Liver (tissue), 9 donors: ENCODE measurements around the gene PATJ. TPM values are rescaled to one million over a fixed set of nuclear protein-coding genes. Genes with fewer than 3 reads are reported as not detected.

Experiments
- DNase-seq: peaks from one replicate; pipeline ENCODE4 v3.0.0-alpha.2; 2017; ENCODE audit warnings: low spot score
- H3K27ac ChIP-seq, 2 donors: one replicate each; pipeline ENCODE4 v1.7.0; 2013; ENCODE audit warnings: inconsistent platforms in 2 of 2, low read length in 2 of 2, control low read depth in 1 of 2, low read depth in 1 of 2, mild to moderate bottlenecking in 1 of 2
- H3K27me3 ChIP-seq, 4 donors: one replicate each; pipeline versions ENCODE4 v1.6.1 to v1.7.0; 2013; ENCODE audit warnings: low read length in 3 of 4, inconsistent platforms in 1 of 4, mild to moderate bottlenecking in 1 of 4, moderate library complexity in 1 of 4; ENCODE audit not compliant: control insufficient read depth in 4 of 4, insufficient read depth in 4 of 4
- H3K36me3 ChIP-seq, 4 donors: one replicate each; pipeline versions ENCODE4 v1.6.1 to v1.7.0; 2013; ENCODE audit warnings: low read length in 3 of 4, mild to moderate bottlenecking in 3 of 4, low read depth in 1 of 4, moderate library complexity in 1 of 4; ENCODE audit not compliant: control insufficient read depth in 4 of 4, insufficient read depth in 3 of 4
- H3K4me1 ChIP-seq, 4 donors: one replicate each; pipeline versions ENCODE4 v1.6.1 to v1.7.0; 2013; ENCODE audit warnings: low read length in 3 of 4, mild to moderate bottlenecking in 3 of 4, moderate library complexity in 1 of 4; ENCODE audit not compliant: control insufficient read depth in 4 of 4, insufficient read depth in 4 of 4
- H3K4me3 ChIP-seq, 3 donors: one replicate each; pipeline versions ENCODE4 v1.6.1 to v1.7.0; 2013; ENCODE audit warnings: low read length in 3 of 3, control low read depth in 1 of 3, low read depth in 1 of 3, mild to moderate bottlenecking in 1 of 3
- H3K9ac ChIP-seq, 2 donors: one replicate each; pipeline ENCODE4 v1.7.0; 2013; ENCODE audit warnings: low read length in 2 of 2, mild to moderate bottlenecking in 2 of 2, moderate library complexity in 2 of 2, control low read depth in 1 of 2, low read depth in 1 of 2
- H3K9me3 ChIP-seq, 4 donors: one replicate each; pipeline versions ENCODE4 v1.6.1 to v1.7.0; 2013; ENCODE audit warnings: low read length in 3 of 4; ENCODE audit not compliant: control insufficient read depth in 4 of 4
- ATF3 ChIP-seq: IDR thresholded peaks from 2 replicates; pipeline ENCODE4 v1.6.1; 2016; ENCODE audit warnings: antibody characterized with exemption
- FOXA1 ChIP-seq: IDR thresholded peaks from 2 replicates; pipeline ENCODE4 v1.6.1; 2016; ENCODE audit warnings: antibody characterized with exemption
- FOXA2 ChIP-seq: IDR thresholded peaks from 2 replicates; pipeline ENCODE4 v1.6.1; 2016; ENCODE audit warnings: antibody characterized with exemption
- GABPA ChIP-seq, 2 donors: IDR thresholded peaks in 1 of 2; conservative IDR thresholded peaks in 1 of 2; 2 replicates each; pipeline ENCODE4 v1.6.1; 2016; ENCODE audit warnings: antibody characterized with exemption in 2 of 2, mild to moderate bottlenecking in 1 of 2, moderate library complexity in 1 of 2
- HNF4A ChIP-seq, 2 donors: conservative IDR thresholded peaks; 2 replicates each; pipeline ENCODE4 v1.6.1; 2016; ENCODE audit warnings: antibody characterized with exemption in 2 of 2, mild to moderate bottlenecking in 2 of 2
- HNF4G ChIP-seq: IDR thresholded peaks from 2 replicates; pipeline ENCODE4 v1.6.1; 2016; ENCODE audit warnings: antibody characterized with exemption
- JUND ChIP-seq, 2 donors: IDR thresholded peaks; 2 replicates each; pipeline ENCODE4 v1.6.1; 2016; ENCODE audit warnings: antibody characterized with exemption in 2 of 2
- MAX ChIP-seq: IDR thresholded peaks from 2 replicates; pipeline ENCODE4 v1.6.1; 2016; ENCODE audit warnings: antibody characterized with exemption
- NR2F2 ChIP-seq: IDR thresholded peaks from 2 replicates; pipeline ENCODE4 v1.6.1; 2016; ENCODE audit warnings: antibody characterized with exemption
- RAD21 ChIP-seq, 2 donors: IDR thresholded peaks; 2 replicates each; pipeline ENCODE4 v1.6.1; 2016; ENCODE audit warnings: antibody characterized with exemption in 2 of 2, mild to moderate bottlenecking in 2 of 2
- RXRA ChIP-seq, 2 donors: IDR thresholded peaks; 2 replicates each; pipeline ENCODE4 v1.6.1; 2017 to 2018; ENCODE audit warnings: antibody characterized with exemption in 2 of 2, mild to moderate bottlenecking in 1 of 2
- SP1 ChIP-seq: IDR thresholded peaks from 2 replicates; pipeline ENCODE4 v1.6.1; 2018; ENCODE audit warnings: antibody characterized with exemption, mild to moderate bottlenecking
- TAF1 ChIP-seq: conservative IDR thresholded peaks from 2 replicates; pipeline ENCODE4 v1.6.1; 2016; ENCODE audit warnings: antibody characterized with exemption, mild to moderate bottlenecking
- WGBS: extraction: QIAGEN DNeasy Blood & Tissue Kit; methylation state at CpG from one replicate; pipeline ENCODE4 v1.1.7; 2013; 5-methylcytosine and 5-hydroxymethylcytosine counted together
- polyA plus RNA-seq, 2 donors: library from polyadenylated mRNA; stranded (reverse) in 1 of 2; unstranded in 1 of 2; fragments of 200-250 nt in 1 of 2; fragments of >200 nt in 1 of 2; fragmentation: Nextera tagmentation in 1 of 2; extraction: Ambion mirVana in 1 of 2; gene quantifications; one replicate each; pipeline versions ENCODE4 v1.2.1 to v1.2.3, GENCODE V29; 2013 to 2015
- total RNA-seq, 2 donors: library from RNA; depleted of rRNA; stranded (reverse); fragments of >200 nt; gene quantifications; one replicate each; pipeline ENCODE4 v1.2.3, GENCODE V29; 2014
- TF ChIP-seq, protein P1 (sequence below): fragments of 150-350 bp; IDR thresholded peaks from 2 replicates; pipeline ENCODE4 v1.5.1; 2017; ENCODE audit warnings: improper control_type of control experiment, low read depth, low read length; ENCODE audit not compliant: missing input control
- TF ChIP-seq, protein P2 (sequence below): IDR thresholded peaks from 2 replicates; pipeline ENCODE4 v1.6.1; 2016; ENCODE audit warnings: antibody characterized with exemption
- TF ChIP-seq, protein P3 (sequence below): IDR thresholded peaks from 2 replicates; pipeline ENCODE4 v1.6.1; 2016; ENCODE audit warnings: antibody characterized with exemption, mild to moderate bottlenecking
- donor health status: healthy.
- donor health status: healthy.
- donor health status: healthy.
- donor health status: healthy.
- donor health status: healthy.

PATJ gene
- total and polyA plus RNA-seq, 4 donors, result 5.7 to 29.8 (median 9.0) TPM

DNA sequence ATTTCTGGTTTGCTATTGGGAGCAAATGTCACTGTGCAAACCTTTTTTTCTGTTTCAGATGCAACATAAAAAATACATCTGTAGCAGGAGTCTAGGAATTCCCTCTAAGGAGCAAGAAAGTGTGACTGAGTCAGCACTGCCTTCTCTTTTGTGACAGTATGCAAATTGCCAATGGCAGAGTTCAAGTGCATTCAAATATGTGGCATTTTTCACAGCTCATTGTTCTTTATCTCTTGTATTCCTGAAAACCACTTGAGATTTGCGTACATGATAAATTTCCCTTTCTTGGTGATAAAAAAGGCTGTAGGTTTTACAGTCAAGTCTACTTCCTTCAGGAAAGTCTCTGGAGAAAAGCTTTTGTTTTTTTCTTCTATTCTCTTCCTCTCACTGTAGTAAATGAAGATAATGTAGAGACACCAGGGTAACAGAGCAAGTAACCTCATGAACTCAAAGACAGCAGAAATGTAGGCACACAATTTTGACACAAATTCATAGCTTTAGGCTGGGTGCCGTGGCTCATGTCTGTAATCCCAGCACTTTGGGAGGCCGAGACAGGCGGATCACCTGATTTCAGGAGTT lies 322.6 kb downstream of the PATJ start (continued):
- TF ChIP-seq, protein P1, sequence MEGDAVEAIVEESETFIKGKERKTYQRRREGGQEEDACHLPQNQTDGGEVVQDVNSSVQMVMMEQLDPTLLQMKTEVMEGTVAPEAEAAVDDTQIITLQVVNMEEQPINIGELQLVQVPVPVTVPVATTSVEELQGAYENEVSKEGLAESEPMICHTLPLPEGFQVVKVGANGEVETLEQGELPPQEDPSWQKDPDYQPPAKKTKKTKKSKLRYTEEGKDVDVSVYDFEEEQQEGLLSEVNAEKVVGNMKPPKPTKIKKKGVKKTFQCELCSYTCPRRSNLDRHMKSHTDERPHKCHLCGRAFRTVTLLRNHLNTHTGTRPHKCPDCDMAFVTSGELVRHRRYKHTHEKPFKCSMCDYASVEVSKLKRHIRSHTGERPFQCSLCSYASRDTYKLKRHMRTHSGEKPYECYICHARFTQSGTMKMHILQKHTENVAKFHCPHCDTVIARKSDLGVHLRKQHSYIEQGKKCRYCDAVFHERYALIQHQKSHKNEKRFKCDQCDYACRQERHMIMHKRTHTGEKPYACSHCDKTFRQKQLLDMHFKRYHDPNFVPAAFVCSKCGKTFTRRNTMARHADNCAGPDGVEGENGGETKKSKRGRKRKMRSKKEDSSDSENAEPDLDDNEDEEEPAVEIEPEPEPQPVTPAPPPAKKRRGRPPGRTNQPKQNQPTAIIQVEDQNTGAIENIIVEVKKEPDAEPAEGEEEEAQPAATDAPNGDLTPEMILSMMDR, result no peak

DNA sequence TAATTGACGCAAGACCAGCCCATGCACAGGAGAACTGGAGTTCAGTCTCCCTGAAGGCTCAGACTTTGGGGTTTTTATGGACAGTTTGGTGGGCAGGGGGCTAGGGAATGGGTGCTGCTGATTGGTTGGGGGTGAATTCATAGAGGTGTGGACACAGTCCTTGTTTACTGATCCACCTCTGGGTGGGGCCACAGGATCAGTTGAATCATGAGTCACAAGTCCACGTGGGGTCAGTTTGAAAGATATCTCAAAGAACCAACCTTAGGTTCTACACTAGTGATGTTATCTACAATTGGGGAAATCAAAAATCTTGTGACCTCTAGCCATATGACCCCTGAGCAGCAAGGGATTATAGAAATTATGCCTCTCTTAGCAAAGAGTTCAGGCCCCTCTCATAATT lies 324.4 kb downstream of the PATJ start:
- DNase-seq, result no peak
- H3K9me3 ChIP-seq, result peaks cover 0 to 2% (median 0%) of the 10 kb centered on the region in 4 donors
- no peaks in the 10 kb centered on the region for H3K36me3 ChIP-seq
- no peaks in the 10 kb centered on the region for H3K4me1 ChIP-seq
- no peak overlapping the region for H3K9ac ChIP-seq
- no peak overlapping the region for H3K4me3 ChIP-seq
- TF ChIP-seq FOXA2 (no peak), SP1 (no peak), NR2F2 (no peak), HNF4A (conservative IDR thresholded peaks at IDR 0.05) (no peak), HNF4G (no peak), JUND (IDR thresholded peaks at IDR 0.05) (no peak), MAX (no peak), RXRA (IDR thresholded peaks at IDR 0.05) (no peak), ATF3 (no peak), FOXA1 (no peak), TAF1 (no peak), GABPA (IDR thresholded peaks at IDR 0.05 in 1 of 2, conservative IDR thresholded peaks at IDR 0.05 in 1 of 2) (no peak), RAD21 (IDR thresholded peaks at IDR 0.05) (no peak)
- TF ChIP-seq, protein P2, sequence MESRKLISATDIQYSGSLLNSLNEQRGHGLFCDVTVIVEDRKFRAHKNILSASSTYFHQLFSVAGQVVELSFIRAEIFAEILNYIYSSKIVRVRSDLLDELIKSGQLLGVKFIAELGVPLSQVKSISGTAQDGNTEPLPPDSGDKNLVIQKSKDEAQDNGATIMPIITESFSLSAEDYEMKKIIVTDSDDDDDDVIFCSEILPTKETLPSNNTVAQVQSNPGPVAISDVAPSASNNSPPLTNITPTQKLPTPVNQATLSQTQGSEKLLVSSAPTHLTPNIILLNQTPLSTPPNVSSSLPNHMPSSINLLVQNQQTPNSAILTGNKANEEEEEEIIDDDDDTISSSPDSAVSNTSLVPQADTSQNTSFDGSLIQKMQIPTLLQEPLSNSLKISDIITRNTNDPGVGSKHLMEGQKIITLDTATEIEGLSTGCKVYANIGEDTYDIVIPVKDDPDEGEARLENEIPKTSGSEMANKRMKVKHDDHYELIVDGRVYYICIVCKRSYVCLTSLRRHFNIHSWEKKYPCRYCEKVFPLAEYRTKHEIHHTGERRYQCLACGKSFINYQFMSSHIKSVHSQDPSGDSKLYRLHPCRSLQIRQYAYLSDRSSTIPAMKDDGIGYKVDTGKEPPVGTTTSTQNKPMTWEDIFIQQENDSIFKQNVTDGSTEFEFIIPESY, result no peak
- TF ChIP-seq, protein P3, sequence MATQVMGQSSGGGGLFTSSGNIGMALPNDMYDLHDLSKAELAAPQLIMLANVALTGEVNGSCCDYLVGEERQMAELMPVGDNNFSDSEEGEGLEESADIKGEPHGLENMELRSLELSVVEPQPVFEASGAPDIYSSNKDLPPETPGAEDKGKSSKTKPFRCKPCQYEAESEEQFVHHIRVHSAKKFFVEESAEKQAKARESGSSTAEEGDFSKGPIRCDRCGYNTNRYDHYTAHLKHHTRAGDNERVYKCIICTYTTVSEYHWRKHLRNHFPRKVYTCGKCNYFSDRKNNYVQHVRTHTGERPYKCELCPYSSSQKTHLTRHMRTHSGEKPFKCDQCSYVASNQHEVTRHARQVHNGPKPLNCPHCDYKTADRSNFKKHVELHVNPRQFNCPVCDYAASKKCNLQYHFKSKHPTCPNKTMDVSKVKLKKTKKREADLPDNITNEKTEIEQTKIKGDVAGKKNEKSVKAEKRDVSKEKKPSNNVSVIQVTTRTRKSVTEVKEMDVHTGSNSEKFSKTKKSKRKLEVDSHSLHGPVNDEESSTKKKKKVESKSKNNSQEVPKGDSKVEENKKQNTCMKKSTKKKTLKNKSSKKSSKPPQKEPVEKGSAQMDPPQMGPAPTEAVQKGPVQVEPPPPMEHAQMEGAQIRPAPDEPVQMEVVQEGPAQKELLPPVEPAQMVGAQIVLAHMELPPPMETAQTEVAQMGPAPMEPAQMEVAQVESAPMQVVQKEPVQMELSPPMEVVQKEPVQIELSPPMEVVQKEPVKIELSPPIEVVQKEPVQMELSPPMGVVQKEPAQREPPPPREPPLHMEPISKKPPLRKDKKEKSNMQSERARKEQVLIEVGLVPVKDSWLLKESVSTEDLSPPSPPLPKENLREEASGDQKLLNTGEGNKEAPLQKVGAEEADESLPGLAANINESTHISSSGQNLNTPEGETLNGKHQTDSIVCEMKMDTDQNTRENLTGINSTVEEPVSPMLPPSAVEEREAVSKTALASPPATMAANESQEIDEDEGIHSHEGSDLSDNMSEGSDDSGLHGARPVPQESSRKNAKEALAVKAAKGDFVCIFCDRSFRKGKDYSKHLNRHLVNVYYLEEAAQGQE, result no peak
- TF ChIP-seq, protein P1, result no peak
- H3K27me3 ChIP-seq, result no peaks in the 10 kb centered on the region
- no peak overlapping the region for H3K27ac ChIP-seq
- WGBS, result 92% methylated on average over 2 of the region's 2 CpGs
